Activated naive CD8-positive, alpha-beta T cell treated with anti-CD3 and anti-CD28 coated beads, Interleukin-2, amount 50 U/mL, for 24 hours (primary cell): Measurements from ENCODE around the gene NDUFB2.
A peak's percentile ranks its signal among the peaks of the same experiment; 100 is the strongest.
"Not testable (repeated sequence)": the region's sequence is repeated elsewhere in the genome, so short reads cannot be mapped to it uniquely, and the experiment has no call there.

ENCODE experiments used
- ATAC-seq: fragments of 150-1000 bp; cut with Tn5 transposase; one replicate; pipeline ENCODE4 v1.10.0; 2021
- DNase-seq: peaks from one replicate; pipeline ENCODE4 v3.0.0; 2021
- H3K27ac Mint-ChIP-seq: one replicate; pipeline ENCODE4 v1.8.0; 2021; ENCODE audit warnings: mild to moderate bottlenecking, mixed read lengths
- H3K27me3 Mint-ChIP-seq: one replicate; pipeline ENCODE4 v1.8.0; 2021; ENCODE audit warnings: mixed read lengths
- H3K36me3 Mint-ChIP-seq: one replicate; pipeline ENCODE4 v1.8.0; 2021; ENCODE audit warnings: low read depth, mixed read lengths
- H3K4me1 Mint-ChIP-seq: one replicate; pipeline ENCODE4 v1.8.0; 2021; ENCODE audit warnings: mixed read lengths
- H3K4me3 Mint-ChIP-seq: one replicate; pipeline ENCODE4 v1.8.0; 2021; ENCODE audit warnings: mild to moderate bottlenecking, moderate library complexity, mixed read lengths
- H3K9me3 Mint-ChIP-seq: one replicate; pipeline ENCODE4 v1.8.0; 2021; ENCODE audit warnings: mixed read lengths

The NDUFB2 gene

DNA sequence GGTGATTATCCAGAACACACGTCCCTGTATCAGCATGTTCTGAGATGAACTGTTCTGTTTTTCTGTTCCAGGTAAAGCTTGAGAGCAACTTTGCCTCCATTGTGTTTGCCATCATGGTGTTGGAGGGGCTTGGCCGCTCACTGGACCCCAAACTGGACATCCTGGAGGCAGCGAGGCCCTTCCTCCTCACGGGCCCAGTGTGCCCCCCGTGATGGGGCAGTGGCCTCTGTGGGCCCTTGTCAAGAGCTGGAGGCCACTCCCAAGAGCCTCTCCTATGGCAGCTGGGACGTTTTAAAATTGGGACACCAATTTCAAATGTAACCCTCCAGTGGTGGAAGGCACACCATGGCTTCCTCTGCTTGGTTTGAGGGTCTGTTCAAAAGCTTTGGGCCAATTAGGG, 1.9 kb upstream of the NDUFB2 start:
- Mint-ChIP-seq H3K9me3 (no peaks in the 10 kb centered on the region), H3K4me3 (no peak overlapping the region), H3K27me3 (no peaks in the 10 kb centered on the region), H3K36me3 (peaks cover 15% of the 10 kb centered on the region), H3K4me1 (peaks cover 42% of the 10 kb centered on the region), H3K27ac (no peak overlapping the region)
- DNase-seq: no peak
- no peak for ATAC-seq

DNA sequence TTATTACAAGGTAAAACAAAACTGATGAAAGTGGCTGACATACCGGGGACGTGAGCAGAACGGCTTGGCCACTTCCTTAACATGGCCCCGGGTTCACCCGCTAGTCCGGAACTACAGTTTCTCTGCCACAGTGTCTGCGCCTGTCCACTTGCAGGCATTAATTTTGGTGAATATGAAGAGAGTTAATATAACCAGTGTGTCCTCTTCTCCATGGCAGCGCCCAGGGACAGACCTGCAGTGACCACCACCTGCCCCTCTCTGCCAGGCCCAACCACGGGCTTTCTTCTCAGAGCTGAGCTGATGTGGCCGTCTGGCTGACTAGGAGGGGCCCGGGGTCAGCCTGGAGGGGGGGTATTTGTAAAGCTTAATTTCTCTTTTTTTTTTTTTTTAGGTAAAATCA, 1.1 kb upstream of the NDUFB2 start:
- Mint-ChIP-seq H3K27ac (no peak overlapping the region), H3K4me1 (peaks cover 44% of the 10 kb centered on the region), H3K4me3 (no peak overlapping the region), H3K27me3 (no peaks in the 10 kb centered on the region), H3K9me3 (no peaks in the 10 kb centered on the region), H3K36me3 (peaks cover 17% of the 10 kb centered on the region)
- ATAC-seq (no peak), DNase-seq (no peak)

DNA sequence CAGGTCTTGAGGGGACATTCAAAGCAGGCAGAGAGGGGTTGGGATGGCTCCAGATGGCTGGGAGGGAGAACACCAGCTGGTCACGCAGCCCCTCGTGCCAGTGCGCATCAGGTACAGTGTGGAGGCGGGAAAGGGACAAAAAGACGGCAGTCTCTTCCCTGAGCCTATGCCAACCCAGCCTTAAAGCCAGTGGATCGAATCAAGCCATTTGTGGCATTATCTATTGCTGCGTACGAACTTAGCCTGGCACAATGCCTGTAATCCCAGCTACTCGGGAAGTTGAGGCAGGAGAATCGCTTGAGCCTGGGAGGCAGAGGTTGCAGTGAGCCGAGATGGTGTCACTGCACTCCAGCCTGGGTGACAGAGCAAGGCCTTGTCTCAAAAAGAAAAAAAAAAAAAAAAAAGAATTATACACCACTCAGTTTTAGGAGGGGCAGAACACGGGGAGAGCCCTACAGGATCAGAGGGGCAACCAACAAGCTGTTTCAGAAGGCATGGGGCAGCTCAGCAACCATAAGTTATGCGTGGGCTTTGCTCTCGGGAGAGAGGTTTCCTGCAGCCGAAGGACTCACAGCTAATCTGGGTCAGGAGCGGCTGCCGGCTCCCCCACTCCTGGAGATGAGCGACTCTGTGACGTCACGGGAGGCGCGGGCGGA, 356 bp upstream of the NDUFB2 start:
- Mint-ChIP-seq H3K27ac (peak overlapping the region; percentile 99), H3K36me3 (peaks cover 17% of the 10 kb centered on the region), H3K4me3 (peak overlapping the region; percentile 99), H3K9me3 (no peaks in the 10 kb centered on the region), H3K27me3 (no peaks in the 10 kb centered on the region), H3K4me1 (peaks cover 46% of the 10 kb centered on the region)
- DNase-seq: peak; percentile 97
- no peak for ATAC-seq

DNA sequence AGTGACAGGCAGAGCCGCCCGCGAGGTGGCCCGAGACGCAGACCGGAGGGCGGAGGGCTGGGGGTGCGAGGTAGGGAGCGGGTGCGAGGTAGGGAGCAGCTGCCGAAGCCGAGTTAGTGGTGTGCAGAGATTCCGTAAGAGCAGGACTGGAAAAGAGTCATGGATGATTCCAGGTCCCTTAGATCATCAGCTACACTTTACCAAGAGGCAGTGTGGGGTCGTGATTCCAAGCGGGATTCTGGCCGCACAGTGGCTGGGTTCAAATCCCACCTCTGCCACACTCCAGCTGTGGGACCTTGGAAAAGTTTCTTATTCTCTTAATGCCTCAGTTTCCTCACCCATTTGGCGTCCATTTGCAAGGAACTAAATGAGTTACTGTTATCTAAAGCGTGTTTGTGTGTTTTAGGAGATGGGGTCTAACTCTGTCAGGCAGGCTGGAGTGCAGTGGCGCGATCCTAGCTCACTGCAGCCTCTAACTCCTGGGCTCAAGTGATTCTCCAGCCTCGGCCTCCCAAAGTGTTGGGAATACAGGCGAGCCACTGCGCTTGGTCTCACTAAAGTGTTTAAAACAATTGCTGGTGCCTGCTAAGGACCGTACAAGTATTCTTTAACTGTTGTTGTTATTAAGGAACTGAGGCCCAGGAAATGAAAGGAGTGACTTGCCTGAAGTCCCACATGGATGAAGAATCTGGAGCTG, 1.1 kb downstream of the NDUFB2 start:
- Mint-ChIP-seq H3K36me3 (peaks cover 14% of the 10 kb centered on the region), H3K27ac (peak overlapping the region; percentile 99), H3K4me1 (peaks cover 44% of the 10 kb centered on the region), H3K9me3 (no peaks in the 10 kb centered on the region), H3K4me3 (peak overlapping the region; percentile 99), H3K27me3 (no peaks in the 10 kb centered on the region)
- no peak for DNase-seq
- ATAC-seq: no peak

DNA sequence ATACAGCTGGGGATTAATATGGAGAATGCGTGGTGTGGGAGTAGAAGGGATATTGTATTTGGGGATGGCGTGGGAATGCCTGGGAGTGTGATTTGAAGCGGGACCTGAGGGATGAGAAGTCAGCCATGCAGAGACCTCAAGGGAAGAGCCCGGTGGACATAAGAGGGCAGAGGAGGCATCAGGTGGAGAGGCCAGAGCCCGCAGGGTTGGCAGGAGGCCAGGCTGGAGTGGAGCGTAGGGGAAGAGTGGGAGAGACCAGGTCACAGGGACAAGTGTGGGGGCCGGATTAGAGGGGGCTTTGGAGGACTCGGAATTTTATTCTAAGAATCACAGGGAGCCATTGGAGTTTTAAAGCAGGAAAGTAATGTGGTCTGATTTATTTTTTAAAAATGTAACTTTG, 2.0 kb downstream of the NDUFB2 start:
- ATAC-seq (no peak), DNase-seq (no peak)
- Mint-ChIP-seq H3K4me3 (peak overlapping the region; percentile 99), H3K9me3 (no peaks in the 10 kb centered on the region), H3K27ac (peak overlapping the region; percentile 99), H3K4me1 (peaks cover 36% of the 10 kb centered on the region), H3K27me3 (no peaks in the 10 kb centered on the region), H3K36me3 (peaks cover 16% of the 10 kb centered on the region)

DNA sequence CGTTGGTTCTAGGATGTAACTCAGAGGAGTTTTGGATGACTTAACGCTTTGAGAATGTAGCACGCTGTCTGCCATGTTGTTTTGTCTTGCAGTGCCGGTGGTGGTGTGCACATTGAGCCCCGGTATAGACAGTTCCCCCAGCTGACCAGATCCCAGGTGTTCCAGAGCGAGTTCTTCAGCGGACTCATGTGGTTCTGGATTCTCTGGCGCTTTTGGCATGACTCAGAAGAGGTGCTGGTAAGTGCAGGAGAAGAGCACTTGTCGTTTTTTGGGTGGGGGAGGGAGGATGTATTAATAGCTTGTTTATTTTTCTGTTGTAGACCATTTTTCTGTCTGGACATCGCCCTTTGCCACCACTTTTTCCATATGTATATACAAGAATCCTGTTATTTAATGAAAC, 6.3 kb downstream of the NDUFB2 start:
- H3K27me3 Mint-ChIP-seq: no peaks in the 10 kb centered on the region
- peaks cover 19% of the 10 kb centered on the region for H3K4me1 Mint-ChIP-seq
- no peak overlapping the region for H3K4me3 Mint-ChIP-seq
- no peaks in the 10 kb centered on the region for H3K9me3 Mint-ChIP-seq
- ATAC-seq (no peak), DNase-seq (no peak)
- peaks cover 33% of the 10 kb centered on the region for H3K36me3 Mint-ChIP-seq
- H3K27ac Mint-ChIP-seq: no peak overlapping the region

DNA sequence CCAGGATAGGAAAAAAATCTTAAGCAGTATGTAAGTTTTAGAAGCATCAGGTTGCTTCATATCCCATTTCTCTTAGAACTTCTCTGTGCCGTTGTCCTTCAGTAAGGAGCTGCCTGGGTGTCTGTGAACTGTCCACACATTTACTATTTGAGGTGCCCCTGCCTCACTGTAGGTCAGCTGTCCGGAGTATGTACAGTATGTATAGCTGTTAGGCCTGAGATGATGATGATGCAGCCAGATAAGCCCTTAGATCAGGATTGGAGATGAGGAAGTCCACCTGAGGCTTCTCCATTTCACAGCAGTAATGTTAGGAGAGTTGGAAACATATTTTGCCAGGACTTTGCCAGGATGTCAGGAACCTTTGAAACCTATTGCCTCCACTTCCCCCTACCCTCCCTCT, 7.7 kb downstream of the NDUFB2 start:
- Mint-ChIP-seq H3K9me3 (no peaks in the 10 kb centered on the region), H3K27ac (no peak overlapping the region), H3K27me3 (no peaks in the 10 kb centered on the region), H3K4me3 (no peak overlapping the region), H3K36me3 (peaks cover 32% of the 10 kb centered on the region), H3K4me1 (peaks cover 8% of the 10 kb centered on the region)
- DNase-seq (no peak), ATAC-seq (no peak)

DNA sequence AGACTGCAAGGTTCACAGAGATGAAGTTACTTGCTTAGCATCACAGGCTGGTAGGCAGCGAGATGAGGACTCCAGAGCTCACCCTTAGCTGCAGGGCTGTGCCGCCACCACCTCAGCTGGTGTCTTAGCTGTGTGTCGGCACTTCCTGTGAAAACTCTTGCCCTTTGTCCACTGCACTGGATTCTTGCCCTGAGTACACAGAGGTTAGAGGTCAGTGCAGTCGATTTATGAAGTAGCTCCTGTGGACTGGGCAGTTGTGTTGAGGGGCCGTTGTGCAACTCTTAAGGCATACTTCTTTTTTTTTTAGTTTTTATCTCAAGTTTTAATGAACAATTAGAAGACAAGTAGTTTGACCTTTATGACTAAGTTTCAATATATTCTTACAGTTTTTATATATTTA, 10.6 kb downstream of the NDUFB2 start:
- ATAC-seq (no peak), DNase-seq (no peak)
- Mint-ChIP-seq H3K9me3 (no peaks in the 10 kb centered on the region), H3K27me3 (no peaks in the 10 kb centered on the region), H3K36me3 (peaks cover 35% of the 10 kb centered on the region), H3K4me1 (no peaks in the 10 kb centered on the region), H3K27ac (no peak overlapping the region), H3K4me3 (no peak overlapping the region)

DNA sequence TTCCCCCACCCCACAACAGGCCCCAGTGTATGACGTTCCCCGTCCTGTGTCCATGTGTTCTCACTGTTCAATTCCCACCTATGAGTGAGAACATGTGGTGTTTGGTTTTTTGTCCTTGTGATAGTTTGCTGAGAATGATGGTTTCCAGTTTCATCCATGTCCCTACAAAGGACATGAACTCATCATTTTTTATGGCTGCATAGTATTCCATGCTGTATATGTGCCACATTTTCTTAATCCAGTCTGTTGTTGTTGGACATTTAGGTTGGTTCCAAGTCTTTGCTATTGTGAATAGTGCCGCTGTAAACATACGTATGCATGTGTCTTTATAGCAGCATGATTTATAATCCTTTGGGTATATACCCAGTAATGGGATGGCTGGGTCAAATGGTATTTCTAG, 12.3 kb downstream of the NDUFB2 start:
- not testable (repeated sequence) for H3K4me3 Mint-ChIP-seq, H3K27ac Mint-ChIP-seq, H3K9me3 Mint-ChIP-seq, H3K4me1 Mint-ChIP-seq, H3K27me3 Mint-ChIP-seq, ATAC-seq, DNase-seq
- peaks cover 38% of the 10 kb centered on the region for H3K36me3 Mint-ChIP-seq

DNA sequence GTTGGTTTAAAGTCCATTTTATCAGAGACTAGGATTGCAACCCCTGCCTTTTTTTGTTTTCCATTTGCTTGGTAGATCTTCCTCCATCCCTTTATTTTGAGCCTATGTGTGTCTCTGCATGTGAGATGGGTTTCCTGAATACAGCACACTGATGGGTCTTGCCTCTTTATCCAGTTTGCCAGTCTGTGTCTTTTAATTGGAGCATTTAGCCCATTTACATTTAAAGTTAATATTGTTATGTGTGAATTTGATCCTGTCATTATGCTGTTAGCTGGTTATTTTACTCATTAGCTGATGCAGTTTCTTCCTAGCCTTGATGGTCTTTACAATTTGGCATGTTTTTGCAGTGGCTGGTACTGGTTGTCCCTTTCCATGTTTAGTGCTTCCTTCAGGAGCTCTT, 15.9 kb downstream of the NDUFB2 start:
- H3K36me3 Mint-ChIP-seq: peaks cover 27% of the 10 kb centered on the region
- H3K4me1 Mint-ChIP-seq, H3K9me3 Mint-ChIP-seq, H3K27me3 Mint-ChIP-seq, DNase-seq, H3K27ac Mint-ChIP-seq, H3K4me3 Mint-ChIP-seq, ATAC-seq: not testable (repeated sequence)

DNA sequence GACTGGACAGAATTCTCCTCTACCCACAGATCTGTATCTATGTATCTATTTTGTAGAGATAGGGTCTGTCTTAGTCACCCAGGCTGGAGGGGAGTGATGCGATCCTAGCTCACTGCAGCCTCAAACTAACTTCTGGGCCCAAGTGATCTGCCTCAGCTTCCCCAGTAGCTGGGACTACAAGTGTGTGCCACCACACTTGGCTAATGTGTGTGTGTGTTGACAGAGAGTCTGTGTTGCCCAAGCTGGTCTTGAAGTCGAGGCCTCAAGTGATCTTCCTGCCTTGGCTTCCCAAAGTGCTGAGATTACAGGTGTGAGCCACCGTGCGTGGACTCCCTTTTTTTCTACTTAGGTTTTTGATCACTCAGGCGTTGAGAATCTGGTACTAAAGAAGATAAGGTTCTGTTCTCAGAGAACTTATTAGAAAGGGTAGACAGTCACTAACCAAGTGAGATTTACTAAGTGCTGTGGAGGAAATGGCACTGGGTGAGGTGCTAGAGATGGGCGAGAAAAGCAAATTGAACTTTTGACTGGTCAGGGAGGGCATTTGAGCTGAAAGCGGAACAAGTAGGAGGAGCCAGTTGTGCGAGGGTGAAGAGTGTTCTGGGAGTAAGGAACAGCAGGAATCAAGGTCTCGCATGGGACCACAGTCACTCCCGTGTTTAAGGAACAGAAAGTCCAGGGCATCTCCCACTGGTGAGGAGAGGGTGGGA, 18.0 kb downstream of the NDUFB2 start:
- no peaks in the 10 kb centered on the region for H3K27me3 Mint-ChIP-seq
- peaks cover 21% of the 10 kb centered on the region for H3K36me3 Mint-ChIP-seq
- H3K27ac Mint-ChIP-seq: no peak overlapping the region
- DNase-seq: no peak
- no peak overlapping the region for H3K4me3 Mint-ChIP-seq
- no peak for ATAC-seq
- H3K4me1 Mint-ChIP-seq: no peaks in the 10 kb centered on the region
- H3K9me3 Mint-ChIP-seq: no peaks in the 10 kb centered on the region

DNA sequence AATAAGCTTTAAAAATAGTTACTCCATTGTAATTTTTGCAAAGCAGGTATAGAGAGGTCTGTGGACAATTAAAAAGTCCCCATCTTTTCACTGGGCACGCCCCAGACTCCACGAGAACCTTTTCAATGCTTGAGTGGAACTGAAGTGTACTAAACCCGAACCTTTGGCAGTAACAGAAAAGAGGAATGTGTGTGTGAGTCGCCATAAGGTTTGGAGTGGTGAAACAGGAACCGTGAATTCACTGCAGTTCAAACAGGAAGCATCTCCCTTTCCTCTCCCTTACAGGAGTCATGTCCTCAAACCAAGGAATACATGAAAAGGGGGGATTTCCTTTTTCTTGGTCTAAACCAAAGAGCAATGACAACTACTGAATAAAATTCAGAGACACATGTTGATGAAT, 23.2 kb downstream of the NDUFB2 start:
- ATAC-seq: no peak
- Mint-ChIP-seq H3K9me3 (no peaks in the 10 kb centered on the region), H3K27ac (no peak overlapping the region), H3K36me3 (peaks cover 5% of the 10 kb centered on the region), H3K4me3 (no peak overlapping the region), H3K4me1 (peaks cover 22% of the 10 kb centered on the region), H3K27me3 (no peaks in the 10 kb centered on the region)
- DNase-seq: no peak

DNA sequence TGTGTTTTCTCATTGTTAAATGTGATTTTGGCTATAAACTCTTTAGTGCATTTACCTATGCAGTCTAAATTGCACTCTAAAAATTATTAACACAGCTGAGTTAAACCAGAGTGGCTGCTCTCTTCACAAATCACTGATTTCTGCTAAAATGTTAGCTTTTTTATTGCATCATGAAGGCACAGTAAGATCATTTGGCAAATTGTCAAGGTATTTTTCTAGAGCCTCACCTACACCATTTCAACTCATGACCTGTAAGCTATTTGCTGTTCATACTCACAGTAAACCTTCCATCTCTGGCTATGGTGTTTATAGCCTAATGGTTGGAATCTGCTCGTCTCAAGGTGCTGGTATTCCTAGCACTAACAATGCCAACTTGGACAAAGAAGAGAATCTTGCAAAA, 25.7 kb downstream of the NDUFB2 start:
- H3K36me3 Mint-ChIP-seq: peaks cover 4% of the 10 kb centered on the region
- no peaks in the 10 kb centered on the region for H3K27me3 Mint-ChIP-seq
- no peak overlapping the region for H3K27ac Mint-ChIP-seq
- no peak for ATAC-seq
- no peak overlapping the region for H3K4me3 Mint-ChIP-seq
- peaks cover 32% of the 10 kb centered on the region for H3K4me1 Mint-ChIP-seq
- DNase-seq: no peak
- H3K9me3 Mint-ChIP-seq: no peaks in the 10 kb centered on the region

DNA sequence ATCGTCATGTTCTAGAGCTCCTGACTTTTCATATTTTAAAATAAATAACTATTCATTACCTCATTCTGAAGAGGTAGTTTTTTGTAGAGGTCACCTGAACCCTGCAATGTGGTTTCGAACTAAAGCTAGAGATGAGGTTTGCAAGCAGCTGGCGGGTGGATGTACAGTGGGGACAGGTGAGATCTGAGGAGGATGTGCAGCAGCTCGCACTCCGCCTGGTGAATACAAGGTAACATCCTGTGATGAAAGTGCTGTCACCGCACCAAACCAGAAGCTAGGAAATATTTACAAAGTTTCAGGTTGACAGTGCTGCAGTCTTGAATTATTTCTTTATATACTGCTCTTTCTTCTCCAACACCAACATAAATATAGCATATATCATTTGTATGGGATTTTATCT, 26.5 kb downstream of the NDUFB2 start:
- no peak overlapping the region for H3K4me3 Mint-ChIP-seq
- no peaks in the 10 kb centered on the region for H3K27me3 Mint-ChIP-seq
- DNase-seq: peak; percentile 26
- H3K27ac Mint-ChIP-seq: peak overlapping the region; percentile 53
- H3K9me3 Mint-ChIP-seq: no peaks in the 10 kb centered on the region
- peaks cover 32% of the 10 kb centered on the region for H3K4me1 Mint-ChIP-seq
- H3K36me3 Mint-ChIP-seq: peaks cover 4% of the 10 kb centered on the region
- ATAC-seq: peak; percentile 93

DNA sequence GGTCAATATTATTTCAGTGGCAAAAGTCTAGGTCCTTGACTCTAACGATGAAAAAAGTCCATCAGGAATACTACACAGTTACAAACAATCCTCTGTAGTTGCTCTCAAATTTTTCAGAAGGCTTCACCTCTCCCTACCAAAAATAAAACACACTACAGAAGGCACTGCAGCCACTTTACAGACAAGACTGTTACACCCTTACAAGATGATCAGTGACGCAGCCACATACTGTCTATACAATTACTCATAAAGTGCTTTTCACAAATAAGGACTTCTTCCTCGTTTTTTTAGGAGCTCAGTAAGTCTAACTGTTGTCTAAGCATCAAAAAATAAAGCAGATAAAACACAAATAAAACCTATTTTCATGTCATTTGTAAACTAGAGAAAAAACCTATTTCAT, 27.1 kb downstream of the NDUFB2 start:
- no peaks in the 10 kb centered on the region for H3K27me3 Mint-ChIP-seq
- H3K4me3 Mint-ChIP-seq: no peak overlapping the region
- peaks cover 4% of the 10 kb centered on the region for H3K36me3 Mint-ChIP-seq
- H3K4me1 Mint-ChIP-seq: peaks cover 32% of the 10 kb centered on the region
- DNase-seq: no peak
- H3K27ac Mint-ChIP-seq: peak overlapping the region; percentile 53
- no peaks in the 10 kb centered on the region for H3K9me3 Mint-ChIP-seq
- ATAC-seq: no peak
